Peyer's patch (tissue), 4 donors: ENCODE measurements around the gene TEX52. TPM values are rescaled to one million over a fixed set of nuclear protein-coding genes. Genes with fewer than 3 reads are reported as not detected.

Experiments
- DNase-seq, 3 donors: peaks; one replicate each; pipeline ENCODE4 v3.0.0-alpha.2; 2017 to 2019
- H3K27ac ChIP-seq, 4 donors: fragments of 200-600 bp; sonication (generic); one replicate each; pipeline ENCODE4 v1.5.1; 2016 to 2019
- H3K27me3 ChIP-seq, 2 donors: fragments of 200-600 bp; sonication (generic); one replicate each; pipeline ENCODE4 v1.5.1; 2019
- H3K36me3 ChIP-seq, 3 donors: fragments of 200-600 bp; sonication (generic); one replicate each; pipeline ENCODE4 v1.5.1; 2016 to 2019
- H3K4me1 ChIP-seq, 4 donors: fragments of 200-600 bp; sonication (generic); one replicate each; pipeline ENCODE4 v1.5.1; 2016 to 2019
- H3K4me3 ChIP-seq, 4 donors: fragments of 200-600 bp; sonication (generic); 1 replicate in 3 of 4; 2 replicates in 1 of 4; pipeline ENCODE4 v1.5.1; 2016 to 2019; ENCODE audit warnings: mild to moderate bottlenecking in 1 of 4
- H3K9me3 ChIP-seq, 4 donors: fragments of 200-600 bp; sonication (generic); one replicate each; pipeline ENCODE4 v1.5.1; 2016 to 2019; ENCODE audit warnings: mild to moderate bottlenecking in 1 of 4
- CTCF ChIP-seq, 6 experiments: fragments of 450-650 bp in 4 of 6; fragments of 200-600 bp in 2 of 6; sonication (generic) in 1 of 6; IDR thresholded peaks; one replicate each; pipeline ENCODE4 v1.5.1; 2017 to 2019; ENCODE audit warnings: antibody characterized with exemption in 6 of 6, mild to moderate bottlenecking in 3 of 6, moderate library complexity in 1 of 6
- POLR2A ChIP-seq, 2 donors: fragments of 450-650 bp; IDR thresholded peaks; one replicate each; pipeline ENCODE4 v1.5.1; 2017; ENCODE audit warnings: antibody characterized with exemption in 2 of 2, mild to moderate bottlenecking in 2 of 2, moderate library complexity in 2 of 2
- total RNA-seq, 4 donors: library from RNA; depleted of rRNA; stranded (reverse); fragments of >200 nt; gene quantifications; one replicate each; pipeline ENCODE4 v1.1.0, GENCODE V29; 2016

Gene TEX52
- total RNA-seq, 4 donors from 2014 or later = 2.3 TPM; not detected in 3

DNA sequence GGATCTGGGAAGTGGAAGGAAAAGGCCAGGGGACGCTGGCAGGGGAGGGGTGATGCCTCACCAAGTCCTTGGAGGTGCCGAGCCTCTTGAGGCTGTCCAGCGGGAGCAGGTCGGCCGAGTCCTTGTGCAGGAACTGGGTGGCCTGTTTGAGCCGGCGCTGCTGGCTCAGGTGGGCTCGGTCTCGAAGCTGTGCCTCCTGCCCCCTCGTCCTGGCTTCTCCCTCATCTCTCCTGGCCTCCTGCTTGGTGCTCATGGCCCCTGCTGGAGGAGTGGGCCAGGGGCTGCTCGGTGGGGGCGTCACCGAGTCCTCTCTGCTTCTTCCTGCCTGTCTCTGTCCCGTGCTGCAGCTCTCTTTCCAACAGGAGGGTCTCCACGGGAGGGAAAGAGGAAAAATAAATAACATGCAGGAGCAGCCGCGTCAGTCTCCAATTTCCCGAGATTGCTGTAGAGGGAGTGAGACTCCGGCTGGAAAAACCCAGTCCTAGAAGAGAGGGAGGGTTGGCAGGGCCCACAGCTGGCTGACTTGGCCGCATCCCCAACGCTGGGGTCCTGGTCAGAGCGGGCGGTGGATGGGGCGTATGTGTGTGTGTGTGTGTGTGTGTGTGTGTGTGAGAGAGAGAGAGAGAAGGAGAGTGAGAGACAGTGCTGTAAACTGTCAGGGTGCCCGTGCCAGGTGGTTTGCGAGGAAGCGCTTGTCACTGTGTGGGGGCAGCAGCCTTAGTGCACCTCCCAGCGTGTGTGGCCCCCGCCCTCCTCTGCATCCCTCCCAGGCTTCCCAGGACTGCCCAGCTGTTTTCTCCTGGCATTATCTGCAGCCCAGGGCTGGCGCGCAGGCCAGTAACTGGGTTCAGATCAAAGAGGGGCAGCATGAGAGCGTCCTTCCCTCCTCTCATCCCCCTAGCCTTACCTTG, 22.0 kb downstream of the TEX52 start, which contains the start of gene NRIP2:
NRIP2 (minus strand) TSS at position 455 of the 911 bp plus-strand sequence; CDS start at position 403, 52 bp downstream.
- Histone ChIP-seq H3K4me3 (peak within 1 kb of the TSS in 1 of 4 donors; percentile 5), H3K27me3 (no peaks in the 10 kb centered on the region), H3K9me3 (no peaks in the 10 kb centered on the region), H3K27ac (peak within 1 kb of the TSS in 1 of 4 donors; percentile 9), H3K36me3 (peaks cover 0 to 11% (median 0%) of the 10 kb centered on the region in 3 donors), H3K4me1 (peaks cover 0 to 9% (median 0%) of the 10 kb centered on the region in 4 donors)
- TF ChIP-seq CTCF (IDR thresholded peaks at IDR 0.05) (no peak), POLR2A (IDR thresholded peaks at IDR 0.05) (no peak)
- no peak for DNase-seq

DNA sequence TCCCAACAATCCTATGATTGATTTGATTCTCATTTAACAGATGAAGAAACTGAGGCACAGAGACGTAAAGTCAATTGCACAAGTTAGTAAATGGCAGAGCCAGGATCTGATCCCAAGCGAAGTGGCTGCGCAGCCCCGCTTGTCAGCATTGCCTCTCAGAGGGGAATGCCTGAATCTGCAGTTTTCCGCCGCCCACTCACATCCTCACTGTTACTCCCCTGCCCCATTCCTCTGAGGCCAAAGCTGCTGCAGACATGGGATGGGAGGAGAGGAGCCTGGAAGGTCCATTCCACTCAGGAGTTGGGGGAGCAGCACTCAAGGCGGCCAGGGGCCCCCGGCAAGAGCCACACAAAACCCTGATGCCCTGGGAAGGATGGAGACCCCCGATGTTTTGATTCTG, 23.0 kb downstream of the TEX52 start:
- Histone ChIP-seq H3K27me3 (no peaks in the 10 kb centered on the region), H3K9me3 (no peaks in the 10 kb centered on the region), H3K4me1 (peaks cover 0 to 9% (median 0%) of the 10 kb centered on the region in 4 donors), H3K27ac (no peak overlapping the region), H3K4me3 (no peak overlapping the region), H3K36me3 (peaks cover 0 to 19% (median 0%) of the 10 kb centered on the region in 3 donors)
- no peak for TF ChIP-seq POLR2A (IDR thresholded peaks at IDR 0.05)
- no peak for TF ChIP-seq CTCF (IDR thresholded peaks at IDR 0.05)
- DNase-seq = no peak

GRCh38 chr12:2833327-2833726, 23.5 kb downstream of the TEX52 start:
- Histone ChIP-seq H3K4me3 (no peak overlapping the region), H3K9me3 (no peaks in the 10 kb centered on the region), H3K27me3 (no peaks in the 10 kb centered on the region), H3K4me1 (peaks cover 0 to 9% (median 0%) of the 10 kb centered on the region in 4 donors), H3K27ac (no peak overlapping the region), H3K36me3 (peaks cover 0 to 24% (median 0%) of the 10 kb centered on the region in 3 donors)
- DNase-seq = no peak
- TF ChIP-seq POLR2A (IDR thresholded peaks at IDR 0.05) (no peak), CTCF (IDR thresholded peaks at IDR 0.05) (no peak)

GRCh38 chr12:2832550-2833127, 24.2 kb downstream of the TEX52 start:
- no peak overlapping the region for H3K4me3 ChIP-seq
- no peak for DNase-seq
- peaks cover 0 to 9% (median 0%) of the 10 kb centered on the region in 4 donors for H3K4me1 ChIP-seq
- H3K36me3 ChIP-seq = peaks cover 0 to 31% (median 0%) of the 10 kb centered on the region in 3 donors
- TF ChIP-seq CTCF (IDR thresholded peaks at IDR 0.05) = no peak
- no peak for TF ChIP-seq POLR2A (IDR thresholded peaks at IDR 0.05)
- H3K9me3 ChIP-seq = no peaks in the 10 kb centered on the region
- H3K27ac ChIP-seq = no peak overlapping the region
- H3K27me3 ChIP-seq = no peaks in the 10 kb centered on the region

GRCh38 chr12:2829275-2829674, 27.6 kb downstream of the TEX52 start:
- no peaks in the 10 kb centered on the region for H3K27me3 ChIP-seq
- no peak for DNase-seq
- no peak overlapping the region for H3K27ac ChIP-seq
- TF ChIP-seq CTCF (IDR thresholded peaks at IDR 0.05) (no peak), POLR2A (IDR thresholded peaks at IDR 0.05) (no peak)
- no peaks in the 10 kb centered on the region for H3K4me1 ChIP-seq
- peaks cover 0 to 64% (median 0%) of the 10 kb centered on the region in 3 donors for H3K36me3 ChIP-seq
- no peak overlapping the region for H3K4me3 ChIP-seq
- no peaks in the 10 kb centered on the region for H3K9me3 ChIP-seq
